Measurements from ENCODE around the gene KRT33A.

Gene KRT33A

DNA sequence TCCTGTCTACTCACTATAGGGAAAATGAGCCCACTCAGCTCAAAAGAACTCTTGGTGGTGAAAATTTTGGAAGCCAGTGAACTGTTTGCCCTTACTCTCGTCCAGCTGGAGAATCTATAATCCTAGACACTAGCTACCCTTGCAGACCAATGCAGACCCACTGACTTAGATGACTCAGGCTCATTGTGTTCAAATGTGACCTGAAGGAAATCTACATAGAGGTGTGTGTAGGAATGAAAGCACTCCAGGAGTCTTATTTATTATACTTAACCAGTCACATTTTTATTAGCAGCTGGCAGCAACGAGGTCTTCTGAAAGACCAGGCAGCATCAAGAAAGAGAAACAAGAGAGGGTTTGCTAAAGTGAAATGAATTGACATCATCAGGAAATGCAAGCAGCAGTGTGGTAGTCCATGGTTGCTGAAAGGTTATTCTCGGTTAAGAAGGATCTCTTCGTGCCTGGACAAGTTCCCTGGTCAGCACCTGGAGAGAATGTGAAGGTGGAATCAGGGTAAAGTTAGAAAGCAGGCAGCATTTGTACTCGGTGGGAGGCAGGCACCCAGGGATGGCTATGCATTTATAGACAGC is 49.3 kb downstream of the KRT33A start:
- DNase-seq = no peak

DNA sequence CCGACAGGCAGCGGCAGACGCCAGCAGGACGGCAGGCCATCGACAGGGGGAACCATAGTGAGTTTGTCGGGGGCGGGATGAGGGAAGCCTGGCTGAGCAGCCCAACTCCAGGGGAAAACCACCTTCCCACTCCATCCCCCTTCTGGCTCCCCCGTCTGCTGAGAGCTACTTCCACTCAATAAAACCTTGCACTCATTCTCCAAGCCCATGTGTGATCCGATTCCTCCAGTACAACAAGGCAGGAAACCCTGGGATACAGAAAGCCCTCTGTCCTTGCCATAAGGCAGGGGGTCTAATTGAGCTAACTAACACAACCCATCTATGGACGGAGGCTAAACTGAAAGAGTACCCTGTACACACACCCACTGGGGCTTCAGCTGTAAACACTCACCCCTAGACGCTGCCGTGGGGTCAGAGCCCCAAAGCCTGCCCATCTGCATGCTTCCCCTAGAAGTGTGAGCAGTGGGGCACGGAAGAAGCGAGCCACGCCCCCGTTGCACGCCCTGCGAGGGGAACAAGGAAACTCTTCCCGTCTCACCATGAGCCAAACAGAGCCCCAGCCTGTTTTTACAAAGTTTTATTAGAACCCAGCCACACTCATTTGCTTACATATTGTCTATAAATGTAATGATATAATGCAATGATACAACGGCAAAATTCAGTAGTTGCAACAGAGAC is 52.0 kb downstream of the KRT33A start:
- no peak for DNase-seq

DNA sequence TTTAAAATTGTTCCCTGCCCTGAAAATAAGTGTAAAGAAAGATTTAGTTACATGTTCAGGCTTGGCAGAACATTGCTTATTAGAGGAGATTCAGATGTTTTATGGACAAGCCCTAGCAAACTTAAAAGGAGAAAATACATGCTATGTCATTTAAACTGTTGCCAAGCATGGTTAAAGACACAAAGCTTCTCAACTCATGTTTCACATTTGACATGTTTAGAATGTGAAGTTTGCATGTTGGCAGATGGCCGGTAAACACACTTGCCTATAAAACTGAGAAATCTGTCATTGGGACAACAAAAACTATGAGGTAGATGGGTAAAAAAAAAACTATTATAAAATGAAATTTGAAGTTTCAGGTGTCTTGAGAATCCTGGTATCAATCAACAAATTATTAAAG is 53.8 kb downstream of the KRT33A start:
- DNase-seq = no peak
